HepG2 (cell line): ENCODE data around the gene TAF1D. TPM values are rescaled to one million over a fixed set of nuclear protein-coding genes. Genes with fewer than 3 reads are reported as not detected.

Experiments used
- ATAC-seq: fragments of 200-7000 bp; cut with Tn5 transposase; 3 replicates; pipeline ENCODE4 v1.9.1; 2020; ENCODE audit warnings: mild to moderate bottlenecking, moderate library complexity
- BruUV-seq: library from RNA; stranded (reverse); fragments of 400-500 nt; replicated peaks from 2 replicates; lab custom pipeline; 2021; lab: Mats Ljungman, UMichigan
- CTCF ChIA-PET: fragments of 300-600 bp; formaldehyde crosslinking; extraction: SDS; loops from one replicate; lab custom pipeline; 2021; ENCODE audit warnings: low total read pairs, inconsistent platforms, low intra/inter-chr PET ratio; lab: Yijun Ruan, JAX
- POLR2A ChIA-PET: fragments of 350-600 bp; sonication (Branson Sonifier 250); formaldehyde crosslinking; loops from one replicate; lab custom pipeline; 2020; ENCODE audit warnings: antibody characterized with exemption, inconsistent platforms; lab: Yijun Ruan, JAX
- DNase-seq: peaks from one replicate; pipeline ENCODE4 v3.0.0-alpha.2; 2015; ENCODE audit warnings: low spot score
- FAIRE-seq: peaks from 3 replicates; lab custom pipeline; 2011; peaks lifted over from hg19 to GRCh38; lab: Jason Lieb, UNC
- H2AFZ ChIP-seq: one replicate; pipeline ENCODE4 v1.6.1; 2011; ENCODE audit warnings: low read length, inconsistent platforms
- H3K27ac ChIP-seq: fragments of 300-600 bp; 3 replicates; pipeline ENCODE4 v1.8.0; 2011; ENCODE audit warnings: mixed run types, mild to moderate bottlenecking, mixed read lengths, low read length, inconsistent platforms; ENCODE audit not compliant: insufficient read depth; ENCODE audit errors: extremely low read length
- H3K27me3 ChIP-seq, 2 experiments: fragments of 200-600 bp in 1 of 2; 2 replicates in 1 of 2; 3 replicates in 1 of 2; pipeline versions ENCODE4 v1.6.0 to v1.8.0; 2011; ENCODE audit warnings: low read length in 2 of 2, mild to moderate bottlenecking in 2 of 2, moderate library complexity in 2 of 2, inconsistent platforms in 1 of 2; ENCODE audit not compliant: insufficient read depth in 2 of 2, control insufficient read depth in 1 of 2
- H3K36me3 ChIP-seq, 2 experiments: fragments of 200-600 bp in 1 of 2; replicated peaks in 1 of 2; 2 replicates in 1 of 2; 3 replicates in 1 of 2; pipeline versions ENCODE4 v1.5.1 to v1.8.0; 2011; ENCODE audit warnings: low read length in 2 of 2, inconsistent platforms in 1 of 2; ENCODE audit not compliant: insufficient read depth in 2 of 2, control insufficient read depth in 1 of 2
- H3K4me1 ChIP-seq: 2 replicates; pipeline ENCODE4 v1.5.1; 2012; ENCODE audit warnings: low read length, inconsistent platforms; ENCODE audit not compliant: insufficient read depth
- H3K4me2 ChIP-seq: 2 replicates; pipeline ENCODE4 v1.6.0; 2011; ENCODE audit warnings: low read depth, low read length, inconsistent platforms
- H3K4me3 ChIP-seq, 3 experiments: fragments of 200-600 bp in 1 of 3; sonication (generic), shearing (Covaris generic) in 1 of 3; replicated peaks in 1 of 3; 2 replicates each; pipeline ENCODE4 v1.5.1; 2011 to 2016; ENCODE audit warnings: low read length in 3 of 3, inconsistent platforms in 2 of 3, low read depth in 2 of 3, mild to moderate bottlenecking in 2 of 3, control low read depth in 1 of 3, mixed read lengths in 1 of 3; ENCODE audit not compliant: insufficient read depth in 1 of 3
- H3K79me2 ChIP-seq: one replicate; pipeline ENCODE4 v1.6.1; 2011; ENCODE audit warnings: low read length, inconsistent platforms; ENCODE audit not compliant: insufficient read depth
- H3K9ac ChIP-seq: 2 replicates; pipeline ENCODE4 v1.6.0; 2011; ENCODE audit warnings: mild to moderate bottlenecking, low read depth, low read length, inconsistent platforms; ENCODE audit not compliant: insufficient read depth
- H3K9me3 ChIP-seq: 2 replicates; pipeline ENCODE4 v1.5.1; 2012; ENCODE audit warnings: mild to moderate bottlenecking, low read length
- H4K20me1 ChIP-seq: 2 replicates; pipeline ENCODE4 v1.6.0; 2011; ENCODE audit warnings: inconsistent platforms, mild to moderate bottlenecking, low read length, moderate library complexity; ENCODE audit not compliant: insufficient read depth
- EP300 ChIP-seq, 3 experiments: sonication (generic) in 1 of 3; formaldehyde crosslinking in 1 of 3; IDR thresholded peaks; 2 replicates each; pipeline versions ENCODE4 v1.5.1 to v1.6.1; 2011 to 2020; ENCODE audit warnings: low read depth in 2 of 3, low read length in 2 of 3, borderline replicate concordance in 1 of 3, improper control_type of control experiment in 1 of 3, mild to moderate bottlenecking in 1 of 3, missing genetic modification reagents in 1 of 3, moderate library complexity in 1 of 3
- FOSL2 ChIP-seq: sonication (generic); formaldehyde crosslinking; IDR thresholded peaks from 2 replicates; pipeline ENCODE4 v1.4.0; 2020; ENCODE audit warnings: missing genetic modification reagents
- HES4 ChIP-seq: sonication (generic); formaldehyde crosslinking; IDR thresholded peaks from 2 replicates; pipeline ENCODE4 v1.9.0; 2021; ENCODE audit warnings: mild to moderate bottlenecking, missing genetic modification reagents, borderline replicate concordance
- MEIS2 ChIP-seq: sonication (generic); formaldehyde crosslinking; IDR thresholded peaks from 2 replicates; pipeline ENCODE4 v1.9.0; 2021; ENCODE audit warnings: mild to moderate bottlenecking, missing genetic modification reagents
- NCOR1 ChIP-seq: fragments of 200-600 bp; sonication (generic); IDR thresholded peaks from 2 replicates; pipeline ENCODE4 v1.7.0; 2017; ENCODE audit warnings: antibody characterized with exemption, low read length, borderline replicate concordance
- RAD51 ChIP-seq: fragments of 450-650 bp; IDR thresholded peaks from 2 replicates; pipeline ENCODE4 v1.6.1; 2016; ENCODE audit warnings: borderline replicate concordance
- RARA ChIP-seq: IDR thresholded peaks from 2 replicates; pipeline ENCODE4 v1.6.1; 2016; ENCODE audit warnings: missing genetic modification reagents, missing compliant biosample characterization
- RFXAP ChIP-seq: sonication (generic); formaldehyde crosslinking; IDR thresholded peaks from 2 replicates; pipeline ENCODE4 v1.4.0; 2020; ENCODE audit warnings: missing genetic modification reagents, borderline replicate concordance
- SIX4 ChIP-seq: sonication (generic); formaldehyde crosslinking; IDR thresholded peaks from 2 replicates; pipeline ENCODE4 v1.4.0; 2020; ENCODE audit warnings: missing genetic modification reagents
- ZNF121 ChIP-seq: sonication (generic); formaldehyde crosslinking; IDR thresholded peaks from 2 replicates; pipeline ENCODE4 v1.5.0; 2020; ENCODE audit warnings: mild to moderate bottlenecking, missing genetic modification reagents
- ZNF75D ChIP-seq: sonication (generic); formaldehyde crosslinking; IDR thresholded peaks from 2 replicates; pipeline ENCODE4 v1.8.1; 2023; ENCODE audit warnings: missing genetic modification reagents, mild to moderate bottlenecking, borderline replicate concordance
- in situ Hi-C: cut with HindIII; loops from 2 replicates; pipeline ENCODE4 v1.10.0; 2017; ENCODE audit warnings: low pct_unique_long_range_greater_than_20kb; ENCODE audit not compliant: extremely low pct_ligation_motif_present
- intact Hi-C: fragments of 100-400 bp; cut with micrococcal nuclease; formaldehyde crosslinking; loops from one replicate; pipeline ENCODE4 v1.10.0; 2022; ENCODE audit not compliant: unreplicated experiment
- polyA plus RNA-seq, 8 experiments: library from polyadenylated mRNA; depleted of rRNA in 3 of 8; stranded (reverse) in 7 of 8; unstranded in 1 of 8; fragments of >200 nt; fragmentation: Illumina TruSeq in 4 of 8; extraction: Trizol in 4 of 8; gene quantifications; 2 replicates each; pipeline versions ENCODE4 v1.2.1 to v1.2.3, GENCODE V29; 2011 to 2016; ENCODE audit warnings: low read depth in 4 of 8, missing spikeins in 1 of 8, mixed read lengths in 1 of 8; ENCODE audit not compliant: insufficient read depth in 1 of 8
- total RNA-seq, 5 experiments: library from RNA; depleted of rRNA; stranded (reverse); fragments of >200 nt; fragmentation: Illumina TruSeq; extraction: Trizol; gene quantifications; 2 replicates each; pipeline ENCODE4 v1.2.3, GENCODE V29; 2016; ENCODE audit warnings: low read depth in 1 of 5
- TF ChIP-seq, protein P1 (sequence below): sonication (generic); formaldehyde crosslinking; IDR thresholded peaks from 2 replicates; pipeline ENCODE4 v1.4.0; 2020; ENCODE audit warnings: low read depth, mild to moderate bottlenecking, missing genetic modification reagents
- TF ChIP-seq, protein P2 (sequence below): sonication (generic); formaldehyde crosslinking; IDR thresholded peaks from 2 replicates; pipeline ENCODE4 v1.4.0; 2020; ENCODE audit warnings: low read depth, missing genetic modification reagents
- TF ChIP-seq, protein P3 (sequence below): sonication (generic); formaldehyde crosslinking; IDR thresholded peaks from 2 replicates; pipeline ENCODE4 v1.4.0; 2020; ENCODE audit warnings: mild to moderate bottlenecking, missing genetic modification reagents

Gene TAF1D
- total and polyA plus RNA-seq, 2 of the 13 experiments (the other 11 are each of a cell fraction or from before 2014, with no cell fraction given): 132 to 207 TPM

DNA sequence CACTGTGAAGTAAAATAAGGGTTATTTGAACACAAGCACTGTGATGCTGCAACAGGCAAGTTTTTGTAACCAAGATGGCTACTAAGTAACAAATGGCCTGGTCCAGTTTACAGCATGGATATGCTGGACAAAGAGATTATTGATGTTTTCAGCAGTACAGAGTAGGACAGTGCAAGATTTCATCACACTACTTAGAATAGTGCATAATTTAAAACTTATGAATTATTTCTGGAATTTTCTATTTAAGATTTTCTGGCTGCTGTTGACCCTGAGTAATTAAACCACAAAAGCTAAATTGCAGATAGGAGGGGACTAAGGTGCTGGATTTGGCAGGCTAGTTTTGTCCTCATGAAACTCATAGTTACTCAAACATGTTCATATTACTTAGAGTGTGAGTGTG is 46.7 kb downstream of the TAF1D start:
- no peak overlapping the region for H2AFZ ChIP-seq
- no peak overlapping the region for H3K4me3 ChIP-seq
- CTCF ChIA-PET: no interaction called here
- ATAC-seq (no peak), DNase-seq (no peak), FAIRE-seq (no peak)
- no peaks in the 10 kb centered on the region for H4K20me1 ChIP-seq
- POLR2A ChIA-PET: no interaction called here
- H3K79me2 ChIP-seq: no peaks in the 10 kb centered on the region
- no peak overlapping the region for H3K9ac ChIP-seq
- no peaks in the 10 kb centered on the region for H3K4me1 ChIP-seq
- intact Hi-C loops (no loop called here), in situ Hi-C loops (no loop called here)
- peaks cover 11 to 61% of the 10 kb centered on the region in 2 experiments for H3K36me3 ChIP-seq
- no peak overlapping the region for H3K4me2 ChIP-seq
- no peaks in the 10 kb centered on the region for H3K27me3 ChIP-seq
- no peak overlapping the region for H3K27ac ChIP-seq
- TF ChIP-seq SIX4 (CRISPR knock-in tag): no peak
- TF ChIP-seq, protein P1, sequence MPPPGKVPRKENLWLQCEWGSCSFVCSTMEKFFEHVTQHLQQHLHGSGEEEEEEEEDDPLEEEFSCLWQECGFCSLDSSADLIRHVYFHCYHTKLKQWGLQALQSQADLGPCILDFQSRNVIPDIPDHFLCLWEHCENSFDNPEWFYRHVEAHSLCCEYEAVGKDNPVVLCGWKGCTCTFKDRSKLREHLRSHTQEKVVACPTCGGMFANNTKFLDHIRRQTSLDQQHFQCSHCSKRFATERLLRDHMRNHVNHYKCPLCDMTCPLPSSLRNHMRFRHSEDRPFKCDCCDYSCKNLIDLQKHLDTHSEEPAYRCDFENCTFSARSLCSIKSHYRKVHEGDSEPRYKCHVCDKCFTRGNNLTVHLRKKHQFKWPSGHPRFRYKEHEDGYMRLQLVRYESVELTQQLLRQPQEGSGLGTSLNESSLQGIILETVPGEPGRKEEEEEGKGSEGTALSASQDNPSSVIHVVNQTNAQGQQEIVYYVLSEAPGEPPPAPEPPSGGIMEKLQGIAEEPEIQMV (CRISPR knock-in tag): no peak
- TF ChIP-seq, protein P2, sequence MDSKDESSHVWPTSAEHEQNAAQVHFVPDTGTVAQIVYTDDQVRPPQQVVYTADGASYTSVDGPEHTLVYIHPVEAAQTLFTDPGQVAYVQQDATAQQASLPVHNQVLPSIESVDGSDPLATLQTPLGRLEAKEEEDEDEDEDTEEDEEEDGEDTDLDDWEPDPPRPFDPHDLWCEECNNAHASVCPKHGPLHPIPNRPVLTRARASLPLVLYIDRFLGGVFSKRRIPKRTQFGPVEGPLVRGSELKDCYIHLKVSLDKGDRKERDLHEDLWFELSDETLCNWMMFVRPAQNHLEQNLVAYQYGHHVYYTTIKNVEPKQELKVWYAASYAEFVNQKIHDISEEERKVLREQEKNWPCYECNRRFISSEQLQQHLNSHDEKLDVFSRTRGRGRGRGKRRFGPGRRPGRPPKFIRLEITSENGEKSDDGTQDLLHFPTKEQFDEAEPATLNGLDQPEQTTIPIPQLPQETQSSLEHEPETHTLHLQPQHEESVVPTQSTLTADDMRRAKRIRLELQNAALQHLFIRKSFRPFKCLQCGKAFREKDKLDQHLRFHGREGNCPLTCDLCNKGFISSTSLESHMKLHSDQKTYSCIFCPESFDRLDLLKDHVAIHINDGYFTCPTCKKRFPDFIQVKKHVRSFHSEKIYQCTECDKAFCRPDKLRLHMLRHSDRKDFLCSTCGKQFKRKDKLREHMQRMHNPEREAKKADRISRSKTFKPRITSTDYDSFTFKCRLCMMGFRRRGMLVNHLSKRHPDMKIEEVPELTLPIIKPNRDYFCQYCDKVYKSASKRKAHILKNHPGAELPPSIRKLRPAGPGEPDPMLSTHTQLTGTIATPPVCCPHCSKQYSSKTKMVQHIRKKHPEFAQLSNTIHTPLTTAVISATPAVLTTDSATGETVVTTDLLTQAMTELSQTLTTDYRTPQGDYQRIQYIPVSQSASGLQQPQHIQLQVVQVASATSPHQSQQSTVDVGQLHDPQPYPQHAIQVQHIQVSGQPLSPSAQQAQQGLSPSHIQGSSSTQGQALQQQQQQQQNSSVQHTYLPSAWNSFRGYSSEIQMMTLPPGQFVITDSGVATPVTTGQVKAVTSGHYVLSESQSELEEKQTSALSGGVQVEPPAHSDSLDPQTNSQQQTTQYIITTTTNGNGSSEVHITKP: no peak
- no peak for TF ChIP-seq RARA (CRISPR knock-in tag)
- no peak for TF ChIP-seq NCOR1
- TF ChIP-seq FOSL2 (CRISPR knock-in tag): no peak
- no peak for TF ChIP-seq MEIS2 (CRISPR knock-in tag)
- no peak for TF ChIP-seq HES4 (CRISPR knock-in tag)
- no peak for TF ChIP-seq ZNF121 (CRISPR knock-in tag)
- no peak for TF ChIP-seq RAD51
- TF ChIP-seq RFXAP (CRISPR knock-in tag): no peak
- no peak for TF ChIP-seq ZNF75D
- TF ChIP-seq EP300 (IDR thresholded peaks at IDR 0.05; ENCODE audit: low read depth in 2 of 2, low read length in 2 of 2): no peak
- no peak for TF ChIP-seq EP300 (CRISPR knock-in tag; IDR thresholded peaks at IDR 0.05; ENCODE audit: borderline replicate concordance)
- TF ChIP-seq, protein P3, sequence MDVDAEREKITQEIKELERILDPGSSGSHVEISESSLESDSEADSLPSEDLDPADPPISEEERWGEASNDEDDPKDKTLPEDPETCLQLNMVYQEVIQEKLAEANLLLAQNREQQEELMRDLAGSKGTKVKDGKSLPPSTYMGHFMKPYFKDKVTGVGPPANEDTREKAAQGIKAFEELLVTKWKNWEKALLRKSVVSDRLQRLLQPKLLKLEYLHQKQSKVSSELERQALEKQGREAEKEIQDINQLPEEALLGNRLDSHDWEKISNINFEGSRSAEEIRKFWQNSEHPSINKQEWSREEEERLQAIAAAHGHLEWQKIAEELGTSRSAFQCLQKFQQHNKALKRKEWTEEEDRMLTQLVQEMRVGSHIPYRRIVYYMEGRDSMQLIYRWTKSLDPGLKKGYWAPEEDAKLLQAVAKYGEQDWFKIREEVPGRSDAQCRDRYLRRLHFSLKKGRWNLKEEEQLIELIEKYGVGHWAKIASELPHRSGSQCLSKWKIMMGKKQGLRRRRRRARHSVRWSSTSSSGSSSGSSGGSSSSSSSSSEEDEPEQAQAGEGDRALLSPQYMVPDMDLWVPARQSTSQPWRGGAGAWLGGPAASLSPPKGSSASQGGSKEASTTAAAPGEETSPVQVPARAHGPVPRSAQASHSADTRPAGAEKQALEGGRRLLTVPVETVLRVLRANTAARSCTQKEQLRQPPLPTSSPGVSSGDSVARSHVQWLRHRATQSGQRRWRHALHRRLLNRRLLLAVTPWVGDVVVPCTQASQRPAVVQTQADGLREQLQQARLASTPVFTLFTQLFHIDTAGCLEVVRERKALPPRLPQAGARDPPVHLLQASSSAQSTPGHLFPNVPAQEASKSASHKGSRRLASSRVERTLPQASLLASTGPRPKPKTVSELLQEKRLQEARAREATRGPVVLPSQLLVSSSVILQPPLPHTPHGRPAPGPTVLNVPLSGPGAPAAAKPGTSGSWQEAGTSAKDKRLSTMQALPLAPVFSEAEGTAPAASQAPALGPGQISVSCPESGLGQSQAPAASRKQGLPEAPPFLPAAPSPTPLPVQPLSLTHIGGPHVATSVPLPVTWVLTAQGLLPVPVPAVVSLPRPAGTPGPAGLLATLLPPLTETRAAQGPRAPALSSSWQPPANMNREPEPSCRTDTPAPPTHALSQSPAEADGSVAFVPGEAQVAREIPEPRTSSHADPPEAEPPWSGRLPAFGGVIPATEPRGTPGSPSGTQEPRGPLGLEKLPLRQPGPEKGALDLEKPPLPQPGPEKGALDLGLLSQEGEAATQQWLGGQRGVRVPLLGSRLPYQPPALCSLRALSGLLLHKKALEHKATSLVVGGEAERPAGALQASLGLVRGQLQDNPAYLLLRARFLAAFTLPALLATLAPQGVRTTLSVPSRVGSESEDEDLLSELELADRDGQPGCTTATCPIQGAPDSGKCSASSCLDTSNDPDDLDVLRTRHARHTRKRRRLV (CRISPR knock-in tag): no peak
- TF ChIP-seq, all 625 proteins: peak for 0
- no TSS peak for BruUV-seq
- no peaks in the 10 kb centered on the region for H3K9me3 ChIP-seq
